AG04450 (cell line): Measurements from ENCODE around the gene OR2AT4. TPM values are rescaled to one million over a fixed set of nuclear protein-coding genes. Genes with fewer than 3 reads are reported as not detected.
"Not testable (repeated sequence)": the region's sequence is repeated elsewhere in the genome, so short reads cannot be mapped to it uniquely, and the experiment has no call there.

ENCODE experiments used
- CTCF ChIA-PET: fragments of 300-600, 350-600 bp; formaldehyde crosslinking; extraction: SDS; loops from one replicate; lab custom pipeline; 2022; ENCODE audit warnings: antibody characterized with exemption, inconsistent platforms; lab: Charles Lee
- POLR2A ChIA-PET: fragments of 350-600 bp; formaldehyde crosslinking; extraction: SDS; loops from one replicate; lab custom pipeline; 2021; ENCODE audit warnings: antibody characterized with exemption, inconsistent platforms; lab: Yijun Ruan, JAX
- DNase-seq: peaks from one replicate; pipeline ENCODE4 v3.0.0-alpha.2; 2011; ENCODE audit warnings: low read depth, low spot score
- H3K27ac ChIP-seq: one replicate; pipeline ENCODE4 v1.5.1; 2012; ENCODE audit warnings: low read depth, low read length, control low read depth
- H3K27me3 ChIP-seq: one replicate; pipeline ENCODE4 v1.6.0; 2012; ENCODE audit warnings: low read length; ENCODE audit not compliant: control insufficient read depth, insufficient read depth
- H3K4me3 ChIP-seq: 2 replicates; pipeline ENCODE4 v1.5.1; 2011; ENCODE audit warnings: mild to moderate bottlenecking, low read depth, low read length, control low read depth
- H3K9me3 ChIP-seq: 2 replicates; pipeline ENCODE4 v1.5.1; 2012; ENCODE audit warnings: low read length; ENCODE audit not compliant: control insufficient read depth, insufficient read depth
- CTCF ChIP-seq: IDR thresholded peaks from 2 replicates; pipeline ENCODE4 v1.5.1; 2011; ENCODE audit warnings: low read depth, low read length, control low read depth, inconsistent platforms
- polyA plus RNA-seq: library from polyadenylated mRNA; depleted of rRNA; stranded (reverse); fragments of >200 nt; gene quantifications from 2 replicates; pipeline ENCODE4 v1.2.3, GENCODE V29; 2011

OR2AT4 gene
- polyA plus RNA-seq, 1 experiment: not detected

- CTCF ChIA-PET: interaction anchor here (1.3 kb wide), 1 partner anchor 22 kb away, joined by 3 read pairs; no protein-coding TSS in a partner anchor
These were observed 21.9 kb upstream of the OR2AT4 start for GRCh38 chr11:75118577-75118976.

GRCh38 chr11:75114465-75114864, 17.8 kb upstream of the OR2AT4 start:
- CTCF ChIA-PET: no interaction called here
- POLR2A ChIA-PET: no interaction called here
- DNase-seq: no peak

More at GRCh38 chr11:75118577-75118976, 21.9 kb upstream of the OR2AT4 start:
- Histone ChIP-seq H3K9me3 (peaks cover 7% of the 10 kb centered on the region; the same call in 1 of the 2 replicates), H3K4me3 (no peak overlapping the region), H3K27me3 (peaks cover 2% of the 10 kb centered on the region), H3K27ac (no peak overlapping the region)
- POLR2A ChIA-PET: no interaction called here
- no peak for DNase-seq
- no peak for TF ChIP-seq CTCF

GRCh38 chr11:75113030-75113429, 16.4 kb upstream of the OR2AT4 start:
- no peak for DNase-seq
- no peak overlapping the region for H3K27ac ChIP-seq
- H3K9me3 ChIP-seq: peaks cover 6% of the 10 kb centered on the region; the same call in 1 of the 2 replicates
- H3K4me3 ChIP-seq: no peak overlapping the region
- ChIA-PET CTCF (no interaction called here), POLR2A (no interaction called here)
- no peak for TF ChIP-seq CTCF
- H3K27me3 ChIP-seq: peaks cover 11% of the 10 kb centered on the region

More at GRCh38 chr11:75114465-75114864, 17.8 kb upstream of the OR2AT4 start:
- Histone ChIP-seq H3K4me3 (no peak overlapping the region), H3K27me3 (peaks cover 5% of the 10 kb centered on the region), H3K9me3 (peaks cover 9% of the 10 kb centered on the region; the same call in 1 of the 2 replicates), H3K27ac (no peak overlapping the region)
- no peak for TF ChIP-seq CTCF

GRCh38 chr11:75112200-75112599, 15.5 kb upstream of the OR2AT4 start:
- ChIA-PET CTCF (interaction anchor here (1.9 kb wide), 1 partner anchor 28 kb away, joined by 6 read pairs; no protein-coding TSS in a partner anchor), POLR2A (no interaction called here)
- TF ChIP-seq CTCF: no peak
- DNase-seq: no peak
- Histone ChIP-seq H3K27me3 (peaks cover 11% of the 10 kb centered on the region), H3K27ac (no peak overlapping the region), H3K9me3 (peaks cover 6% of the 10 kb centered on the region; the same call in 1 of the 2 replicates), H3K4me3 (no peak overlapping the region)

- no peak overlapping the region for H3K4me3 ChIP-seq
- DNase-seq: no peak
- ChIA-PET CTCF (interaction anchor here (1.1 kb wide), 1 partner anchor 84 kb away, joined by 3 read pairs; no protein-coding TSS in a partner anchor), POLR2A (no interaction called here)
- peaks cover 14% of the 10 kb centered on the region for H3K27me3 ChIP-seq
- H3K27ac ChIP-seq: no peak overlapping the region
- H3K9me3 ChIP-seq: peaks cover 2% of the 10 kb centered on the region; the same call in 1 of the 2 replicates
- TF ChIP-seq CTCF: no peak
These were observed 10.5 kb upstream of the OR2AT4 start for GRCh38 chr11:75107187-75107586.

GRCh38 chr11:75105967-75106681, 9.4 kb upstream of the OR2AT4 start:
- CTCF ChIA-PET, H3K4me3 ChIP-seq, DNase-seq, H3K9me3 ChIP-seq, H3K27ac ChIP-seq, POLR2A ChIA-PET: not testable (repeated sequence)
- H3K27me3 ChIP-seq: peaks cover 21% of the 10 kb centered on the region
